Liver (tissue), 9 donors: ENCODE data around the gene SNCA. TPM values are rescaled to one million over a fixed set of nuclear protein-coding genes. Genes with fewer than 3 reads are reported as not detected.

Experiments
- DNase-seq: peaks from one replicate; pipeline ENCODE4 v3.0.0-alpha.2; 2017; ENCODE audit warnings: low spot score
- H3K27ac ChIP-seq, 2 donors: one replicate each; pipeline ENCODE4 v1.7.0; 2013; ENCODE audit warnings: inconsistent platforms in 2 of 2, low read length in 2 of 2, control low read depth in 1 of 2, low read depth in 1 of 2, mild to moderate bottlenecking in 1 of 2
- H3K27me3 ChIP-seq, 4 donors: one replicate each; pipeline versions ENCODE4 v1.6.1 to v1.7.0; 2013; ENCODE audit warnings: low read length in 3 of 4, inconsistent platforms in 1 of 4, mild to moderate bottlenecking in 1 of 4, moderate library complexity in 1 of 4; ENCODE audit not compliant: control insufficient read depth in 4 of 4, insufficient read depth in 4 of 4
- H3K36me3 ChIP-seq, 4 donors: one replicate each; pipeline versions ENCODE4 v1.6.1 to v1.7.0; 2013; ENCODE audit warnings: low read length in 3 of 4, mild to moderate bottlenecking in 3 of 4, low read depth in 1 of 4, moderate library complexity in 1 of 4; ENCODE audit not compliant: control insufficient read depth in 4 of 4, insufficient read depth in 3 of 4
- H3K4me1 ChIP-seq, 4 donors: one replicate each; pipeline versions ENCODE4 v1.6.1 to v1.7.0; 2013; ENCODE audit warnings: low read length in 3 of 4, mild to moderate bottlenecking in 3 of 4, moderate library complexity in 1 of 4; ENCODE audit not compliant: control insufficient read depth in 4 of 4, insufficient read depth in 4 of 4
- H3K4me3 ChIP-seq, 3 donors: one replicate each; pipeline versions ENCODE4 v1.6.1 to v1.7.0; 2013; ENCODE audit warnings: low read length in 3 of 3, control low read depth in 1 of 3, low read depth in 1 of 3, mild to moderate bottlenecking in 1 of 3
- H3K9ac ChIP-seq, 2 donors: one replicate each; pipeline ENCODE4 v1.7.0; 2013; ENCODE audit warnings: low read length in 2 of 2, mild to moderate bottlenecking in 2 of 2, moderate library complexity in 2 of 2, control low read depth in 1 of 2, low read depth in 1 of 2
- H3K9me3 ChIP-seq, 4 donors: one replicate each; pipeline versions ENCODE4 v1.6.1 to v1.7.0; 2013; ENCODE audit warnings: low read length in 3 of 4; ENCODE audit not compliant: control insufficient read depth in 4 of 4
- ATF3 ChIP-seq: IDR thresholded peaks from 2 replicates; pipeline ENCODE4 v1.6.1; 2016; ENCODE audit warnings: antibody characterized with exemption
- EGR1 ChIP-seq, 2 donors: IDR thresholded peaks; 2 replicates each; pipeline ENCODE4 v1.6.1; 2016 to 2018; ENCODE audit warnings: antibody characterized with exemption in 2 of 2, low read depth in 2 of 2
- FOXA1 ChIP-seq: IDR thresholded peaks from 2 replicates; pipeline ENCODE4 v1.6.1; 2016; ENCODE audit warnings: antibody characterized with exemption
- FOXA2 ChIP-seq: IDR thresholded peaks from 2 replicates; pipeline ENCODE4 v1.6.1; 2016; ENCODE audit warnings: antibody characterized with exemption
- GABPA ChIP-seq, 2 donors: IDR thresholded peaks in 1 of 2; conservative IDR thresholded peaks in 1 of 2; 2 replicates each; pipeline ENCODE4 v1.6.1; 2016; ENCODE audit warnings: antibody characterized with exemption in 2 of 2, mild to moderate bottlenecking in 1 of 2, moderate library complexity in 1 of 2
- HNF4G ChIP-seq: IDR thresholded peaks from 2 replicates; pipeline ENCODE4 v1.6.1; 2016; ENCODE audit warnings: antibody characterized with exemption
- JUND ChIP-seq, 2 donors: IDR thresholded peaks; 2 replicates each; pipeline ENCODE4 v1.6.1; 2016; ENCODE audit warnings: antibody characterized with exemption in 2 of 2
- NR2F2 ChIP-seq: IDR thresholded peaks from 2 replicates; pipeline ENCODE4 v1.6.1; 2016; ENCODE audit warnings: antibody characterized with exemption
- RAD21 ChIP-seq, 2 donors: IDR thresholded peaks; 2 replicates each; pipeline ENCODE4 v1.6.1; 2016; ENCODE audit warnings: antibody characterized with exemption in 2 of 2, mild to moderate bottlenecking in 2 of 2
- RXRA ChIP-seq, 2 donors: IDR thresholded peaks; 2 replicates each; pipeline ENCODE4 v1.6.1; 2017 to 2018; ENCODE audit warnings: antibody characterized with exemption in 2 of 2, mild to moderate bottlenecking in 1 of 2
- SP1 ChIP-seq: IDR thresholded peaks from 2 replicates; pipeline ENCODE4 v1.6.1; 2018; ENCODE audit warnings: antibody characterized with exemption, mild to moderate bottlenecking
- TAF1 ChIP-seq: conservative IDR thresholded peaks from 2 replicates; pipeline ENCODE4 v1.6.1; 2016; ENCODE audit warnings: antibody characterized with exemption, mild to moderate bottlenecking
- YY1 ChIP-seq: IDR thresholded peaks from 2 replicates; pipeline ENCODE4 v1.6.1; 2016; ENCODE audit warnings: antibody characterized with exemption, mild to moderate bottlenecking
- WGBS: extraction: QIAGEN DNeasy Blood & Tissue Kit; methylation state at CpG from one replicate; pipeline ENCODE4 v1.1.7; 2013; 5-methylcytosine and 5-hydroxymethylcytosine counted together
- polyA plus RNA-seq, 2 donors: library from polyadenylated mRNA; stranded (reverse) in 1 of 2; unstranded in 1 of 2; fragments of 200-250 nt in 1 of 2; fragments of >200 nt in 1 of 2; fragmentation: Nextera tagmentation in 1 of 2; extraction: Ambion mirVana in 1 of 2; gene quantifications; one replicate each; pipeline versions ENCODE4 v1.2.1 to v1.2.3, GENCODE V29; 2013 to 2015
- total RNA-seq, 2 donors: library from RNA; depleted of rRNA; stranded (reverse); fragments of >200 nt; gene quantifications; one replicate each; pipeline ENCODE4 v1.2.3, GENCODE V29; 2014
- TF ChIP-seq, protein P1 (sequence below): IDR thresholded peaks from 2 replicates; pipeline ENCODE4 v1.6.1; 2016; ENCODE audit warnings: antibody characterized with exemption, mild to moderate bottlenecking
- TF ChIP-seq, protein P2 (sequence below): IDR thresholded peaks from 2 replicates; pipeline ENCODE4 v1.6.1; 2016; ENCODE audit warnings: antibody characterized with exemption
- TF ChIP-seq, protein P3 (sequence below): fragments of 150-350 bp; IDR thresholded peaks from 2 replicates; pipeline ENCODE4 v1.5.1; 2017; ENCODE audit warnings: improper control_type of control experiment, low read depth, low read length; ENCODE audit not compliant: missing input control
- TF ChIP-seq, protein P4 (sequence below): IDR thresholded peaks from 2 replicates; pipeline ENCODE4 v1.6.1; 2016; ENCODE audit warnings: antibody characterized with exemption
- donor health status: healthy.
- donor health status: healthy.
- donor health status: healthy.
- donor health status: healthy.
- donor health status: healthy.

The SNCA gene
- total and polyA plus RNA-seq, 4 donors: 0.44 to 292 (median 0.70) TPM

- TF ChIP-seq, protein P1, sequence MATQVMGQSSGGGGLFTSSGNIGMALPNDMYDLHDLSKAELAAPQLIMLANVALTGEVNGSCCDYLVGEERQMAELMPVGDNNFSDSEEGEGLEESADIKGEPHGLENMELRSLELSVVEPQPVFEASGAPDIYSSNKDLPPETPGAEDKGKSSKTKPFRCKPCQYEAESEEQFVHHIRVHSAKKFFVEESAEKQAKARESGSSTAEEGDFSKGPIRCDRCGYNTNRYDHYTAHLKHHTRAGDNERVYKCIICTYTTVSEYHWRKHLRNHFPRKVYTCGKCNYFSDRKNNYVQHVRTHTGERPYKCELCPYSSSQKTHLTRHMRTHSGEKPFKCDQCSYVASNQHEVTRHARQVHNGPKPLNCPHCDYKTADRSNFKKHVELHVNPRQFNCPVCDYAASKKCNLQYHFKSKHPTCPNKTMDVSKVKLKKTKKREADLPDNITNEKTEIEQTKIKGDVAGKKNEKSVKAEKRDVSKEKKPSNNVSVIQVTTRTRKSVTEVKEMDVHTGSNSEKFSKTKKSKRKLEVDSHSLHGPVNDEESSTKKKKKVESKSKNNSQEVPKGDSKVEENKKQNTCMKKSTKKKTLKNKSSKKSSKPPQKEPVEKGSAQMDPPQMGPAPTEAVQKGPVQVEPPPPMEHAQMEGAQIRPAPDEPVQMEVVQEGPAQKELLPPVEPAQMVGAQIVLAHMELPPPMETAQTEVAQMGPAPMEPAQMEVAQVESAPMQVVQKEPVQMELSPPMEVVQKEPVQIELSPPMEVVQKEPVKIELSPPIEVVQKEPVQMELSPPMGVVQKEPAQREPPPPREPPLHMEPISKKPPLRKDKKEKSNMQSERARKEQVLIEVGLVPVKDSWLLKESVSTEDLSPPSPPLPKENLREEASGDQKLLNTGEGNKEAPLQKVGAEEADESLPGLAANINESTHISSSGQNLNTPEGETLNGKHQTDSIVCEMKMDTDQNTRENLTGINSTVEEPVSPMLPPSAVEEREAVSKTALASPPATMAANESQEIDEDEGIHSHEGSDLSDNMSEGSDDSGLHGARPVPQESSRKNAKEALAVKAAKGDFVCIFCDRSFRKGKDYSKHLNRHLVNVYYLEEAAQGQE: no peak
- no peak for TF ChIP-seq YY1
- no peak for TF ChIP-seq JUND (IDR thresholded peaks at IDR 0.05)
Observed at GRCh38 chr4:89754531-89754930, 82.4 kb downstream of the SNCA start (continued).

DNA sequence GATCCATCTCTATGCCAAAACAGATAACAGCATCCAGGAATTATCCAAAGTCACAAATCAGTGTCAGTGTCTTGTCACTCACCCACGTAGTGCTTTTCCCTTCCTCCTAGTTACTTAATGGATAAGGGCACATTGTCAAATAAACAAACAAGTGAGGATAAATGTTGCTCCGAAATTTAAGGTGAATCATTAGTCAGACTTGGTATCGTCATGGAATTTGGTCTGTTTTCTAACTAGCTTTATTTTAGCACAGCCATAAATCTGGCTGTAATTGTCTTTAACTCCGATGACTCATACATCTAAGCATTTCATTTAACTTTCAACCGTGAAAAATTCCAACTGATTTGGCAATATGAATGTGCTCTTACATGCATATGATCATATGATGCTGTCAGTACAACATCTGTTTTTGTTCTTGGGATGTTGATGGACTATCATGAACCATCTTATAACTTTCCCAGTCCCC is 83.3 kb downstream of the SNCA start:
- no peaks in the 10 kb centered on the region for H3K4me1 ChIP-seq
- no peak overlapping the region for H3K9ac ChIP-seq
- TF ChIP-seq EGR1 (IDR thresholded peaks at IDR 0.05; ENCODE audit: low read depth in 2 of 2) (no peak), JUND (IDR thresholded peaks at IDR 0.05) (peak; percentile 36 to 39)
- no peaks in the 10 kb centered on the region for H3K36me3 ChIP-seq
- H3K9me3 ChIP-seq: no peaks in the 10 kb centered on the region
- WGBS: 35% methylated on average over 5 of the region's 5 CpGs
- no peak for DNase-seq
- no peak overlapping the region for H3K4me3 ChIP-seq
- no peaks in the 10 kb centered on the region for H3K27me3 ChIP-seq
- peak overlapping the region; percentile 2 to 25 for H3K27ac ChIP-seq

DNA sequence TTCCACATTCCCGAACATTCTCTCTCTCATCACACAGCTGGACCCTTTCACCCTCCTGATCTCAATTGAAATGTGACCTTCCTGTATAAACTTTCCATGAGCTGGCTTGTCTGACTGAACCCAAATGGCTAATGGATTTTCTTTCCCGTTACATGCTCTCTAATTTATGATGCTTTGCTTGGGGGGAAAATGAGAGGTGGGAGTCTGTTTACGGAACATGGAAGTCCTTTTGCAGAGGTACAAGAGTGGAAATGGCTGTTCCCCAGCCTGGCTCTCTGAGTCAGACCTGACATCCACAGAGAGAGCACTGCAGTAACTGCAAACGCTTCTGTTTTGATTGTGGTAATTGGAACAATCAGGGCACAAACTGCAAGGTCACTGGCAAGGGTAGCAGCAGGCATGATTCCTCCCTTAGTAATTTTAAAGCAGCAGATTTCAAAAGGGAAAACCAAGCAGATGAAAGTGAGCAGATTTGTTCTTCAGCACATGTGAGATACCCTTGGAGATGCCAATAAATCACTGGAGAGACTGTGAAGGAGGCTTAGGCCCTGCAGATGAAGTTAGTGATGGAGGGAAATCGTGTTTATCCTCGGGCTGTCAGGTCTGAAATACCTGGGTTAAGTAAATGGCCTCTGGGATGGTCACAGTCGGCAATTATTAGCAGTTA is 83.9 kb downstream of the SNCA start:
- Histone ChIP-seq H3K4me3 (no peak overlapping the region), H3K36me3 (no peaks in the 10 kb centered on the region), H3K4me1 (no peaks in the 10 kb centered on the region), H3K27ac (peak overlapping the region; percentile 2 to 25), H3K9me3 (no peaks in the 10 kb centered on the region), H3K9ac (no peak overlapping the region), H3K27me3 (no peaks in the 10 kb centered on the region)
- no peak for DNase-seq
- WGBS: 38% methylated on average over 7 of the region's 7 CpGs
- TF ChIP-seq ATF3 (no peak), FOXA2 (no peak), SP1 (no peak), NR2F2 (no peak), TAF1 (no peak), YY1 (no peak), RAD21 (IDR thresholded peaks at IDR 0.05) (no peak), JUND (IDR thresholded peaks at IDR 0.05) (no peak), HNF4G (no peak), RXRA (IDR thresholded peaks at IDR 0.05) (no peak), FOXA1 (no peak), EGR1 (IDR thresholded peaks at IDR 0.05; ENCODE audit: low read depth in 2 of 2) (no peak), GABPA (IDR thresholded peaks at IDR 0.05 in 1 of 2, conservative IDR thresholded peaks at IDR 0.05 in 1 of 2) (no peak)
- TF ChIP-seq, protein P2, sequence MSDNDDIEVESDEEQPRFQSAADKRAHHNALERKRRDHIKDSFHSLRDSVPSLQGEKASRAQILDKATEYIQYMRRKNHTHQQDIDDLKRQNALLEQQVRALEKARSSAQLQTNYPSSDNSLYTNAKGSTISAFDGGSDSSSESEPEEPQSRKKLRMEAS: no peak
- TF ChIP-seq, protein P3, sequence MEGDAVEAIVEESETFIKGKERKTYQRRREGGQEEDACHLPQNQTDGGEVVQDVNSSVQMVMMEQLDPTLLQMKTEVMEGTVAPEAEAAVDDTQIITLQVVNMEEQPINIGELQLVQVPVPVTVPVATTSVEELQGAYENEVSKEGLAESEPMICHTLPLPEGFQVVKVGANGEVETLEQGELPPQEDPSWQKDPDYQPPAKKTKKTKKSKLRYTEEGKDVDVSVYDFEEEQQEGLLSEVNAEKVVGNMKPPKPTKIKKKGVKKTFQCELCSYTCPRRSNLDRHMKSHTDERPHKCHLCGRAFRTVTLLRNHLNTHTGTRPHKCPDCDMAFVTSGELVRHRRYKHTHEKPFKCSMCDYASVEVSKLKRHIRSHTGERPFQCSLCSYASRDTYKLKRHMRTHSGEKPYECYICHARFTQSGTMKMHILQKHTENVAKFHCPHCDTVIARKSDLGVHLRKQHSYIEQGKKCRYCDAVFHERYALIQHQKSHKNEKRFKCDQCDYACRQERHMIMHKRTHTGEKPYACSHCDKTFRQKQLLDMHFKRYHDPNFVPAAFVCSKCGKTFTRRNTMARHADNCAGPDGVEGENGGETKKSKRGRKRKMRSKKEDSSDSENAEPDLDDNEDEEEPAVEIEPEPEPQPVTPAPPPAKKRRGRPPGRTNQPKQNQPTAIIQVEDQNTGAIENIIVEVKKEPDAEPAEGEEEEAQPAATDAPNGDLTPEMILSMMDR: no peak
- TF ChIP-seq, protein P4, sequence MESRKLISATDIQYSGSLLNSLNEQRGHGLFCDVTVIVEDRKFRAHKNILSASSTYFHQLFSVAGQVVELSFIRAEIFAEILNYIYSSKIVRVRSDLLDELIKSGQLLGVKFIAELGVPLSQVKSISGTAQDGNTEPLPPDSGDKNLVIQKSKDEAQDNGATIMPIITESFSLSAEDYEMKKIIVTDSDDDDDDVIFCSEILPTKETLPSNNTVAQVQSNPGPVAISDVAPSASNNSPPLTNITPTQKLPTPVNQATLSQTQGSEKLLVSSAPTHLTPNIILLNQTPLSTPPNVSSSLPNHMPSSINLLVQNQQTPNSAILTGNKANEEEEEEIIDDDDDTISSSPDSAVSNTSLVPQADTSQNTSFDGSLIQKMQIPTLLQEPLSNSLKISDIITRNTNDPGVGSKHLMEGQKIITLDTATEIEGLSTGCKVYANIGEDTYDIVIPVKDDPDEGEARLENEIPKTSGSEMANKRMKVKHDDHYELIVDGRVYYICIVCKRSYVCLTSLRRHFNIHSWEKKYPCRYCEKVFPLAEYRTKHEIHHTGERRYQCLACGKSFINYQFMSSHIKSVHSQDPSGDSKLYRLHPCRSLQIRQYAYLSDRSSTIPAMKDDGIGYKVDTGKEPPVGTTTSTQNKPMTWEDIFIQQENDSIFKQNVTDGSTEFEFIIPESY: no peak
- TF ChIP-seq, protein P1: no peak
